Fibroblast of lung (primary cell): ENCODE data around the gene R3HDM4. TPM values are rescaled to one million over a fixed set of nuclear protein-coding genes. Genes with fewer than 3 reads are reported as not detected.
A peak's percentile ranks its signal among the peaks of the same experiment; 100 is the strongest.

Source experiments
- DNase-seq, 2 donors: peaks; one replicate each; pipeline versions ENCODE4 v3.0.0 to v3.0.0-alpha.2; 2010; ENCODE audit warnings: low read depth in 2 of 2
- H2AFZ ChIP-seq: 2 replicates; pipeline ENCODE4 v1.5.1; 2012; ENCODE audit warnings: low read length, control low read depth, inconsistent platforms
- H3K27ac ChIP-seq: 2 replicates; pipeline ENCODE4 v1.5.1; 2011; ENCODE audit warnings: low read length, control low read depth; ENCODE audit not compliant: insufficient read depth
- H3K27me3 ChIP-seq: 2 replicates; pipeline ENCODE4 v1.5.1; 2011; ENCODE audit warnings: mild to moderate bottlenecking, low read length; ENCODE audit not compliant: control insufficient read depth, insufficient read depth
- H3K36me3 ChIP-seq: 2 replicates; pipeline ENCODE4 v1.5.1; 2011; ENCODE audit warnings: low read length; ENCODE audit not compliant: control insufficient read depth, insufficient read depth
- H3K4me1 ChIP-seq: 2 replicates; pipeline ENCODE4 v1.5.1; 2011; ENCODE audit warnings: low read length; ENCODE audit not compliant: control insufficient read depth, insufficient read depth; ENCODE audit errors: extremely low read depth
- H3K4me2 ChIP-seq: 2 replicates; pipeline ENCODE4 v1.5.1; 2011; ENCODE audit warnings: low read length, control low read depth; ENCODE audit not compliant: insufficient read depth; ENCODE audit errors: extremely low read depth
- H3K4me3 ChIP-seq, 4 experiments: fragments of 200-600 bp in 1 of 4; sonication (generic) in 1 of 4; replicated peaks in 1 of 4; 2 replicates each; pipeline ENCODE4 v1.5.1; 2011 to 2016; ENCODE audit warnings: low read length in 4 of 4, low read depth in 3 of 4, mild to moderate bottlenecking in 3 of 4, control low read depth in 2 of 4, inconsistent platforms in 1 of 4, mixed read lengths in 1 of 4; ENCODE audit not compliant: insufficient read depth in 1 of 4; ENCODE audit errors: control extremely low read depth in 1 of 4
- H3K79me2 ChIP-seq: 2 replicates; pipeline ENCODE4 v1.5.1; 2012; ENCODE audit warnings: mild to moderate bottlenecking, low read length, inconsistent platforms; ENCODE audit not compliant: control insufficient read depth, insufficient read depth
- H3K9ac ChIP-seq: 2 replicates; pipeline ENCODE4 v1.5.1; 2011; ENCODE audit warnings: mild to moderate bottlenecking, low read length, control low read depth; ENCODE audit not compliant: insufficient read depth
- H3K9me3 ChIP-seq: 2 replicates; pipeline ENCODE4 v1.5.1; 2012; ENCODE audit warnings: low read depth, low read length; ENCODE audit not compliant: control insufficient read depth, insufficient read depth
- H4K20me1 ChIP-seq: 2 replicates; pipeline ENCODE4 v1.5.1; 2011; ENCODE audit warnings: low read length; ENCODE audit not compliant: control insufficient read depth, insufficient read depth; ENCODE audit errors: extremely low read depth
- EZH2 ChIP-seq: IDR thresholded peaks from 2 replicates; pipeline ENCODE4 v1.5.1; 2012; ENCODE audit warnings: low read length, control low read depth, mild to moderate bottlenecking; ENCODE audit errors: missing control alignments
- polyA plus RNA-seq, 2 donors: library from polyadenylated mRNA; depleted of rRNA in 1 of 2; stranded (reverse) in 1 of 2; unstranded in 1 of 2; fragments of >200 nt; gene quantifications; 2 replicates each; pipeline ENCODE4 v1.2.1, GENCODE V29; 2011 to 2012; ENCODE audit warnings: missing spikeins in 1 of 2
- total RNA-seq: library from RNA; depleted of rRNA; stranded (reverse); fragments of >200 nt; gene quantifications from 2 replicates; pipeline ENCODE4 v1.2.1, GENCODE V29; 2014
- TF ChIP-seq, protein P1 (sequence below), 2 donors: IDR thresholded peaks in 1 of 2; conservative IDR thresholded peaks in 1 of 2; 1 replicate in 1 of 2; 2 replicates in 1 of 2; pipeline ENCODE4 v1.5.1; 2011 to 2012; ENCODE audit warnings: low read length in 2 of 2, control low read depth in 1 of 2, inconsistent platforms in 1 of 2, low read depth in 1 of 2, mild to moderate bottlenecking in 1 of 2

R3HDM4 gene
- total and polyA plus RNA-seq, 2 donors (not counting 1 experiment from before 2014, with no cell fraction given), result 13.2 to 25.5 TPM

DNA sequence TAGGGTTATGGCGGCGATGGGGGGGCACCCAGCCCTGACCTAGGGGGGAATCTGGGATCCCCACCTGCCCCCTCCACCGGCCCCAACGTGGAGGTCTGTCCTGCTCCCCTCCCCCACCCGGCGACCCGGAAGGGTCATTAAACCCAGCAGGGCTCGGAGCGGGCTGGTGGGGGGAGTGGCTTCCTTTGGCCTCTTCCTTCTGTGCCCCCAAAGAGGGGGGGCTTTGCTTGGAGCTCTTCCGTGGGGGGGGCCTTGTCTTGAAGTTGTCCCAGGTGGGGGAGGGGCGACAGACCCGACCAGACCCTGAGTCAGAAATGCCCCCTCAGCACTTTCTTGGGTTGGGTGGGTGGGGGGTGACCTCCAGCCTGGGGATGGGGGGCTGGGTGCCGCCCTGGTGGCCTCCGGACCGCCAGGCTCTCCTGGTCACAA is 14.3 kb upstream of the R3HDM4 start:
- Histone ChIP-seq H2AFZ (no peak overlapping the region), H3K27me3 (no peaks in the 10 kb centered on the region), H3K9ac (peak overlapping the region; percentile 42), H3K4me2 (peak overlapping the region; percentile 59), H3K79me2 (peaks cover 29% of the 10 kb centered on the region), H3K4me3 (peak overlapping the region; percentile 23 to 84 (median 57)), H3K27ac (no peak overlapping the region), H4K20me1 (no peaks in the 10 kb centered on the region), H3K4me1 (peaks cover 10% of the 10 kb centered on the region), H3K36me3 (peaks cover 6% of the 10 kb centered on the region), H3K9me3 (no peaks in the 10 kb centered on the region)
- TF ChIP-seq, protein P1, sequence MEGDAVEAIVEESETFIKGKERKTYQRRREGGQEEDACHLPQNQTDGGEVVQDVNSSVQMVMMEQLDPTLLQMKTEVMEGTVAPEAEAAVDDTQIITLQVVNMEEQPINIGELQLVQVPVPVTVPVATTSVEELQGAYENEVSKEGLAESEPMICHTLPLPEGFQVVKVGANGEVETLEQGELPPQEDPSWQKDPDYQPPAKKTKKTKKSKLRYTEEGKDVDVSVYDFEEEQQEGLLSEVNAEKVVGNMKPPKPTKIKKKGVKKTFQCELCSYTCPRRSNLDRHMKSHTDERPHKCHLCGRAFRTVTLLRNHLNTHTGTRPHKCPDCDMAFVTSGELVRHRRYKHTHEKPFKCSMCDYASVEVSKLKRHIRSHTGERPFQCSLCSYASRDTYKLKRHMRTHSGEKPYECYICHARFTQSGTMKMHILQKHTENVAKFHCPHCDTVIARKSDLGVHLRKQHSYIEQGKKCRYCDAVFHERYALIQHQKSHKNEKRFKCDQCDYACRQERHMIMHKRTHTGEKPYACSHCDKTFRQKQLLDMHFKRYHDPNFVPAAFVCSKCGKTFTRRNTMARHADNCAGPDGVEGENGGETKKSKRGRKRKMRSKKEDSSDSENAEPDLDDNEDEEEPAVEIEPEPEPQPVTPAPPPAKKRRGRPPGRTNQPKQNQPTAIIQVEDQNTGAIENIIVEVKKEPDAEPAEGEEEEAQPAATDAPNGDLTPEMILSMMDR (conservative IDR thresholded peaks at IDR 0.05 in 1 of 2, IDR thresholded peaks at IDR 0.05 in 1 of 2; ENCODE audit: low read depth in 1 of 2, low read length in 2 of 2), result no peak
- no peak for TF ChIP-seq EZH2
- no peak for DNase-seq

DNA sequence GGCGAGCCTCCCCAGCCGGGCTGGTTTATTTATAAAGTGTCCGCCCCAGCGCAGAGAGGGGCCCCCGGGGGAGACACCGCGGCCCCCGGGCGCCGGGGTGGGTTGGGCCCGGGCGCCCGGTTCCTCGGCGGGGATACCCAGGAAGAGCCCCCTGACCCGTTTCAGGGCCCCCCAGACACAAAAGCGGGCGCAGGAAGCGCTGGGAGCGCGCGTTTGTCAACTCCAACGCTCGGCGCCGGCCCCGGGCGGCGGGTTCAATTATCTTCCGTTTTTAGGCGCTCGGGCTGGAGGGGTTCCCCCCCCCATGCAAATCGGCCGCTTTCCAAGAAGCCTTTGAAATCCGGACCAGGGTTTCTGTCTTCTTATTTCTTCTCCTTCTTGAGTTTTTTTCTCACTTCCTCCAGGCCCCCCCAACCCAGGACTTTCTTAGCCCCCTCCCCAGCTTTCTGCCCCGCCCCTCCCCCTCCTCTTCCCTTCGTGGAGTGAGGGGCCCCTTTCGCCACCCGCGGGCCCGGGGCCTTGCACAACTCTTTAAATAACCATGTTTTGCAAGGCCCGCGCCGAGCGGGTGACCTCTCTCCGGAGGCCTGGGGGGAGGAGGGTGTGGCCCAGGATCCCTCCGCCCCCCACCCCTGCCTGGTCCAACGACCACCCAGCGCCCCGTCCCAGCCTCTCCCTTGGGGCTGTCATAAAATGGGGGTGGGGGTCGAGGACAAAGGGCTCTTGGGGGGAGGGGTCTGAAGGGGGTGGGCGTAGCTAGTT is 13.8 kb upstream of the R3HDM4 start:
- H3K4me3 ChIP-seq, result peak overlapping the region; percentile 40 to 84 (median 66)
- H3K9ac ChIP-seq, result peak overlapping the region; percentile 52
- H4K20me1 ChIP-seq, result no peaks in the 10 kb centered on the region
- TF ChIP-seq, protein P1 (conservative IDR thresholded peaks at IDR 0.05 in 1 of 2, IDR thresholded peaks at IDR 0.05 in 1 of 2; ENCODE audit: low read depth in 1 of 2, low read length in 2 of 2), result no peak
- no peak for TF ChIP-seq EZH2
- peaks cover 2% of the 10 kb centered on the region for H3K36me3 ChIP-seq
- H2AFZ ChIP-seq, result no peak overlapping the region
- peak overlapping the region; percentile 63 for H3K27ac ChIP-seq
- H3K4me1 ChIP-seq, result peaks cover 6% of the 10 kb centered on the region
- H3K79me2 ChIP-seq, result peaks cover 23% of the 10 kb centered on the region
- no peaks in the 10 kb centered on the region for H3K9me3 ChIP-seq
- peak overlapping the region; percentile 48 for H3K4me2 ChIP-seq
- H3K27me3 ChIP-seq, result no peaks in the 10 kb centered on the region
- peak in 1 of 2 donors; percentile 67 for DNase-seq

DNA sequence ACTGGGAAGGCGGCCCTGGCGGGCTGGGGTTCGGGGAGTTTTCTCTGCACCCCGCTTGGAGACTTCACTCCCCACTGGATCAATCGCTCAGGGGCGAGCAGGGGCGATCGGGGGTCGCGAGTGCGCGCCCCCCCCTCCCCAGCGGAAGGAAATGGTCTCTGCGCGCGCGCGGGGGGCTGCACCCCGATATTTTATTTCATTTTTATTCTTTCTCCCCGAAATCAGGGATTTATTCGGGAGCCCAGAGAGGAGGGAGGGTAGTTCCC is 13.2 kb upstream of the R3HDM4 start:
- Histone ChIP-seq H3K9ac (peak overlapping the region; percentile 68), H2AFZ (no peak overlapping the region), H3K4me1 (peaks cover 6% of the 10 kb centered on the region), H3K27ac (peak overlapping the region; percentile 63), H3K9me3 (no peaks in the 10 kb centered on the region), H3K36me3 (peaks cover 2% of the 10 kb centered on the region), H4K20me1 (no peaks in the 10 kb centered on the region), H3K27me3 (no peaks in the 10 kb centered on the region), H3K4me3 (peak overlapping the region; percentile 40 to 84 (median 66)), H3K79me2 (peaks cover 22% of the 10 kb centered on the region), H3K4me2 (peak overlapping the region; percentile 15)
- TF ChIP-seq, protein P1 (conservative IDR thresholded peaks at IDR 0.05 in 1 of 2, IDR thresholded peaks at IDR 0.05 in 1 of 2; ENCODE audit: low read depth in 1 of 2, low read length in 2 of 2), result no peak
- no peak for TF ChIP-seq EZH2
- DNase-seq, result no peak
